Ectodermal cell (in vitro differentiated cells): ENCODE measurements around the gene CD200.
A peak's percentile ranks its signal among the peaks of the same experiment; 100 is the strongest.

ENCODE experiments used
- H3K27ac ChIP-seq: 2 replicates; pipeline ENCODE4 v1.7.0; 2013; ENCODE audit warnings: mild to moderate bottlenecking, low read depth, low read length; ENCODE audit not compliant: insufficient read depth, poor library complexity, severe bottlenecking
- H3K27me3 ChIP-seq: 2 replicates; pipeline ENCODE4 v1.7.0; 2013; ENCODE audit warnings: mild to moderate bottlenecking, low read length; ENCODE audit not compliant: insufficient read depth, control insufficient read depth, poor library complexity, severe bottlenecking
- H3K36me3 ChIP-seq: one replicate; pipeline ENCODE4 v1.7.0; 2013; ENCODE audit warnings: low read length; ENCODE audit not compliant: control insufficient read depth, insufficient read depth
- H3K4me1 ChIP-seq: one replicate; pipeline ENCODE4 v1.7.0; 2013; ENCODE audit warnings: low read length; ENCODE audit not compliant: control insufficient read depth, insufficient read depth
- H3K4me3 ChIP-seq: 2 replicates; pipeline ENCODE4 v1.7.0; 2013; ENCODE audit warnings: low read depth, low read length, control low read depth; ENCODE audit not compliant: insufficient read depth
- H3K9me3 ChIP-seq: 2 replicates; pipeline ENCODE4 v1.7.0; 2013; ENCODE audit warnings: mild to moderate bottlenecking, low read length, moderate library complexity; ENCODE audit not compliant: control insufficient read depth
- WGBS, 2 experiments: methylation state at CpG; one replicate each; pipeline ENCODE4 v1.1.7; 2013; ENCODE audit warnings: missing lambda C conversion rate in 2 of 2; 5-methylcytosine and 5-hydroxymethylcytosine counted together

CD200 gene

DNA sequence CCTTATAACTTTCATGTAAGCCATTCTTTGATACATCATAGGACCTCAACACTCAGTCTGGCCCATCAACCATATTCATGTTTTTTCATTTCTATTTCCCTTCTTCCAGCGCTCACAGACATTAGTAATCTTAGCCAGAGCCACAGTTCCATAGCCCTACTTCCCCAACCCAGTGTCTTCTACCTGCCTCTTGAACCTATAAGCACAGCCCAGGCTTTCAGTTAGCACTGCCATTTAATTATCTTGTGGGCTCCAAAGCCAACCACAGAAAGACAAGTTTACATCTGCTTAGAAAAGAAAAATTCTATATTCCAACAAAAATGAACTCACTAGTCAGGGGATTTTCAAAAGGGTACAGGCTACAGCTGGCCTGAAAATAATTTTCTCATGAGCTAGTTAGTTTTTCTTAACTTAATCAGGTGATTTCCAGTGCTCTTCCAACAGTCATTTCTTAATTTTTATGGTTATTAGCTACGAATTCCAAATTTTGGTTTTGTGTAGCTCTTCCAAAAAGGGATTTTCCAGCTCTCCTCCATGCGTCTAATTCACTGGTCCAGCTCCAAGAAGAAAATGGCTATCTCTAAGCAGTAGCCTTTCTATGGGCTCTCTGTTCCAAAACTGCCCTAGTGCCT is 13.7 kb downstream of the CD200 start:
- Histone ChIP-seq H3K4me3 (no peak overlapping the region), H3K9me3 (no peaks in the 10 kb centered on the region), H3K27ac (no peak overlapping the region), H3K27me3 (no peaks in the 10 kb centered on the region), H3K36me3 (peaks cover 29% of the 10 kb centered on the region), H3K4me1 (peaks cover 19% of the 10 kb centered on the region)
- 98 to 99% methylated on average over 3 of the region's 3 CpGs for WGBS, 2 experiments

DNA sequence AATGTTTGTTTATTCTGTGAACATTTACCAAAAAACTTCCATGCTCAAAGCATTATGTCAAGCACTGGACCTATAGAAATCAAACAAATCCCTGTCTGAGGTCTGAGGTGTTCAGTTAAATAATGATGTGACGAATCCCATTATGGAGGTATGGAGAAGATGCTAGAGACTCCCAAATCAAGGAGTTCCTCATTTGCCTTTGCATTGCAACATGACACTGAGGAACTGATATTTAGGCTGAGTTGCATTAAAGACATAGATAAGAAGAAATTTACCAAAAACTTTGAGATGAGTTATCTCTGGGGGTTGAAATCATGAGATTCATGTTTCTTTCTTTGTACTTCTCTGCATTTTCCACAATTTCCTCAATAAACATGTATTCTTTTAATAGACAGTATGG is 16.0 kb downstream of the CD200 start:
- Histone ChIP-seq H3K36me3 (peaks cover 26% of the 10 kb centered on the region), H3K27me3 (no peaks in the 10 kb centered on the region), H3K4me1 (peaks cover 36% of the 10 kb centered on the region), H3K4me3 (no peak overlapping the region), H3K9me3 (no peaks in the 10 kb centered on the region), H3K27ac (no peak overlapping the region)
- 94 to 100% methylated on average over 1 of the region's 1 CpG for WGBS, 2 experiments

DNA sequence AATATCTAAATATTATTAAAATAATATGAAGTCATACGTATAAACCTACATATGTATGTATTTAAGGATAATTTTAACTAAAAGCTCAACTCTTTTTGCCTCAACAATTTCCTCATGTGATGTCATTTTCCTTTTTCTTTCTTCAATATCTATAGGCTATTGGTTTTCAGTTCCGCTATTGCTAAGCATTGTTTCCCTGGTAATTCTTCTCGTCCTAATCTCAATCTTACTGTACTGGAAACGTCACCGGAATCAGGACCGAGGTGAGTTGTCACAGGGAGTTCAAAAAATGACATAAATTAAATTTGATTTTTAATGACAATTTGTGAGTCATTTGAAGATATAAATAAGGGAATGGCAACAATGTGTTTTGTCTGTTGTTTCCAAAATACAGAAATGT is 16.6 kb downstream of the CD200 start:
- WGBS, 2 experiments: 94 to 98% methylated on average over 5 of the region's 6 CpGs
- no peaks in the 10 kb centered on the region for H3K9me3 ChIP-seq
- H3K4me3 ChIP-seq: no peak overlapping the region
- H3K36me3 ChIP-seq: peaks cover 26% of the 10 kb centered on the region
- H3K27ac ChIP-seq: no peak overlapping the region
- peaks cover 39% of the 10 kb centered on the region for H3K4me1 ChIP-seq
- H3K27me3 ChIP-seq: no peaks in the 10 kb centered on the region

DNA sequence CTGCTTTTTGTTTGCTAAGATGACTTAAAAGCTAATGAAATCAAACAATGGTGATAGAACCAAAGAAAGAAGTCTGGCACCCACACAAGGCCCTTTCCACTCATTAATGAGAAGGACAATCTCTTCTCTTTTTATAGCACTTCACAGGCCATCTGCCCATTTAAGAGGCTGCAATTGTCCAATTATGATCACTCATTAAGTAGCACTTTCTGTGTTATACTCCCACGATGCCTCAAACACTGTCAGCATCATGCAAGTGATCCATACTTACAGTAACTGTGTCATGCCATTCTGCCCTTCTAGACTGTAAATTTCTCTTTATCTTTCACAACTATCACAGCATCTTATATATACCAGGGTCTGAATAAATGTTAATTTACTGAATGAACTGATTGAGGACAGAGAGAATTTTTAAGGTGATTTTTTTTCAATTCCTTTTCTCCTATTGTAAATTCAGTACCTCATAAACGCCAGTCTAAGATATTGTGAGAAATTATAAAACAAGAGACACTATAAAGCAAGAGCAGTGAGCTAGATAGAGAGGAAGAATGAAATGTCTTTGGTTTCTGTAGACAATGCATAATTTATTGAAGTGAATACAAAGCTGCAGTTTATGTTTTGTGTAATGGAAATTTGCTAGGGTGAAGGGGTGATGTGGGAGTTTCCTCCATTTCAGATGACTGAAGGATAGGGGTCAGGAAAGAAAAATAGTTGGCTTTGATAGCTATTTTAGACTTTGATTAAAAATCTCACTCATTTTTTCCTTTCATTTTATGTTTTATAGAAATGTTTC is 17.3 kb downstream of the CD200 start:
- H3K36me3 ChIP-seq: peaks cover 22% of the 10 kb centered on the region
- no peak overlapping the region for H3K4me3 ChIP-seq
- H3K9me3 ChIP-seq: no peaks in the 10 kb centered on the region
- no peak overlapping the region for H3K27ac ChIP-seq
- H3K4me1 ChIP-seq: peaks cover 39% of the 10 kb centered on the region
- 87 to 92% methylated on average over 1 to 2 of the region's 2 CpGs for WGBS, 2 experiments
- H3K27me3 ChIP-seq: no peaks in the 10 kb centered on the region

DNA sequence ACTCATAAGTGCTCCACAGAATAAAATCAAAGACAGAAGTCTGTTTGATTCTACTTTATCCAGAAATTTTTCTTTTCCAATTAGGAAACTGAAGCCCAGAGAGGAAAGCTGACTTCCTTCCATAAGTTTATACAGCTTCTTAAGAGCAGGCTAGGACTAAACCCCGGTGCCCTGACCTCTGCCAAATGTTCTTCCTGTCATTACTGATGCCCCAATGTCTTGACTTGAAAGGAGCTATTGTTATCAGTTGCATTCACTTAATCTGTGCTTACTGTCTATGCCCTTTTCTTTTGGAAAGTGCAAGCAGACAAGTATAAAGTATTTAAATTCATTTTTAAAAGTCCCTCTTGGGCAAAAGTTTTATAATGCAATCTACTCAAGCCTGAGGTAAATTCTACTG is 18.1 kb downstream of the CD200 start:
- Histone ChIP-seq H3K4me1 (peaks cover 39% of the 10 kb centered on the region), H3K4me3 (no peak overlapping the region), H3K27ac (peak overlapping the region; percentile 11), H3K36me3 (peaks cover 18% of the 10 kb centered on the region), H3K9me3 (no peaks in the 10 kb centered on the region), H3K27me3 (no peaks in the 10 kb centered on the region)
- 53 to 74% methylated on average over 1 of the region's 1 CpG for WGBS, 2 experiments

DNA sequence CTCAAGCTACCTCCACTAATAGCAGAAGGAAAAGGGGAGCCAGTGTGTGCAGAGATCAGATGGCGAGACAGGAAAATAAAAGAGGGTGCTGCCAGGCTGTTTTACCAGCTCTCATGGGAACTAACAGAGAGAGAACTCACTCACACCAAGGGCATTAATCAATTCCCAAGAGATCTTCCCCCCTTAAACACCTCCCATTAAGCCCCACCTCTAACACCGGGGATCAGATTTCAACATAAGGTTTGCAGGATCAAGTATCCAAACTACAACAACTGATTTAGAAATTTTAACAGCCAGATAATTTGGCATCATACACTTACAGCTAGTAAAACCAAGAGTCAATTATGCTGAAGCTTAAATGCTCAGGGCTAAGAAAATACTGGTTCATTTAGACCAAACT is 18.9 kb downstream of the CD200 start:
- peaks cover 39% of the 10 kb centered on the region for H3K4me1 ChIP-seq
- H3K27ac ChIP-seq: peak overlapping the region; percentile 33
- no peaks in the 10 kb centered on the region for H3K9me3 ChIP-seq
- no peak overlapping the region for H3K4me3 ChIP-seq
- no peaks in the 10 kb centered on the region for H3K27me3 ChIP-seq
- H3K36me3 ChIP-seq: peaks cover 15% of the 10 kb centered on the region
- 81 to 88% methylated on average over 2 of the region's 2 CpGs for WGBS, 2 experiments

DNA sequence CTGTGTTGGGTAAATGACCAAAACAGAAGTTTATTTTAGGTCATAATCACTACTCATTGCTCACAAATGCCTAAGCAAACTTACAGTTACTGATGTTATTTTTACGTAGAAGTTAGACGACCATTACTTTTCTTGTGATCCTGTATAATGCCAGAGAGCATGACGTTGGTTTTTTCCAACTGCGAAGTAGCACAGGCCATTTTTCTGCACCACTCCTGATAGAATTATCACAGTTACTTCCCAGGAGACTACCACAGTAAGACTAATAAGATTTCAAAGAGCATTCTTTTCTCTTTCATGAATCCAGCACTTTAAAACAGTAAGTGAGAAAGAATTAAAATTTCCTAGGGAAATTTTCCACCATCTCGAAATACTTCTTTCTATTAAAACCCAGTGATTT is 19.8 kb downstream of the CD200 start:
- Histone ChIP-seq H3K27ac (no peak overlapping the region), H3K4me3 (no peak overlapping the region), H3K9me3 (no peaks in the 10 kb centered on the region), H3K27me3 (no peaks in the 10 kb centered on the region), H3K4me1 (peaks cover 39% of the 10 kb centered on the region), H3K36me3 (peaks cover 7% of the 10 kb centered on the region)
- 91 to 98% methylated on average over 4 of the region's 5 CpGs for WGBS, 2 experiments

DNA sequence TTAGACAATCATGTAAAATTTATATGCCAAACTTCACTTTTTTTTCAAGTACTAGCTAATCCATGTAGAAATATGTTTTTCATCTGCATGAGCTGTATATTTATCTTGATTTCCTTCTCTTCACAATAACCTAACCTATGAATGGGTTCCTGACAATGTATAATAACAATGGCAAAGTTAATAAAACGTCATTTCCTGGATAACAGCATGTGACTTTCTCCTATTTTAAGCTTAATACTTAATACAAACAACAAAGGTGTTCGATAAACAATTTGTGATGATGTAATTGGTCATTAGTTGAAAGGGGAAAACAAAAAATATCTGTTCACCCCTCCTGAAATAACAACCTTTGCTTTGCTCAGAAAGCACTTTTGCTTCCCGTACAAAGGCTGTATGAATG is 20.4 kb downstream of the CD200 start:
- no peak overlapping the region for H3K27ac ChIP-seq
- H3K9me3 ChIP-seq: no peaks in the 10 kb centered on the region
- peaks cover 39% of the 10 kb centered on the region for H3K4me1 ChIP-seq
- no peak overlapping the region for H3K4me3 ChIP-seq
- 86 to 96% methylated on average over 1 to 2 of the region's 3 CpGs for WGBS, 2 experiments
- H3K27me3 ChIP-seq: no peaks in the 10 kb centered on the region
- H3K36me3 ChIP-seq: peaks cover 9% of the 10 kb centered on the region

DNA sequence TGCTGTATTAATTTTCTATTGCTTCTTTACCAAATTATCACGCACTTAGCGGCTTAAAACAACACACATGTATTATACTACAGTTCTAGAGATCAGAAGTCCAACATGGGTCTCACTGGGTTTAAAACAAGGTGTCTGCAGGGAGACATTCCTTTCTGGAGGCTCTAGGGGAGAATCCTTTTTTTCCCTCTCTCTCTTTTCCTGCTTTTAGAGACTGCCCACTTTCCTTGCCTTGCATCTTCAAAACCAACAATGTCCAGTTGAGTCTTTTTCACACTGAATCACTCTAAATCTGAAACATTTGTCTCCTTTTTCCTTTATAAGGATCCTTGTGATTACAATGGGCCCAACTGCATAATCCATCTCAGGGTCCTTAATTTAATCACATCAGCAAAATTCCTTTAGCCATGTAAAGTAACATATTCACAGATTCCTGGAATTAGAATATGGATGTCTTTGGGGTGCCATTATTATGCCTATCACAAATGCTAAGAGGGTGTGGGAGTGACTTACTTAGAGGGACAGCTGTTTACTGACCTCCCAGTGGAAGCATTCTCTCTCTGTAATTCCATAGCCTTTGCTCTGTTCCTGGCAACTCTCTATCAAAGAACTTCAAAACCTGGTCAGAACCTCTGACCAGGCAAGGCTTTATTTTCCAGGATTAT is 21.8 kb downstream of the CD200 start:
- Histone ChIP-seq H3K36me3 (peaks cover 8% of the 10 kb centered on the region), H3K27ac (no peak overlapping the region), H3K4me1 (peaks cover 37% of the 10 kb centered on the region), H3K4me3 (no peak overlapping the region), H3K27me3 (no peaks in the 10 kb centered on the region), H3K9me3 (no peaks in the 10 kb centered on the region)
- WGBS, 2 experiments: 95 to 100% methylated on average over 2 of the region's 2 CpGs

DNA sequence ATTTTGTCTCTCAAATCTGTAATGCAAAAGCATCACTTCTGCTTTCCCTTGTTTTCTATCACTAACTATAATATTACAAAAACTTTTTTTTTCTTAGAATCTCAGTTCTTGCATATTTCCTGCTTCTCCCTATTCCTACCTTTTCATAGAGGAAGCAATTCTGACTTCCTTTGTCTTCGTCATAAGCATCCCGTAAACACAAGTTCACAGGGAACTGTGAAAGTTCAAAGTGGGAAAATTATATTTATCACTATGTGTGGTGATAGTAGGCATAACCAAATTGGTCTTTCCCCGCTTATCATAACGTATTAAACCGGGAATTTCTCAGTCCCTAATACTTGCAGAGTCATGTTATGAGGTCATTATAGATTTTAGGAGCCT is 22.3 kb downstream of the CD200 start:
- no peaks in the 10 kb centered on the region for H3K27me3 ChIP-seq
- no peak overlapping the region for H3K4me3 ChIP-seq
- peaks cover 3% of the 10 kb centered on the region for H3K36me3 ChIP-seq
- no peaks in the 10 kb centered on the region for H3K9me3 ChIP-seq
- 92 to 95% methylated on average over 5 of the region's 5 CpGs for WGBS, 2 experiments
- no peak overlapping the region for H3K27ac ChIP-seq
- H3K4me1 ChIP-seq: peaks cover 32% of the 10 kb centered on the region
